HG03135 (cell line): Measurements from ENCODE around the gene CDON.
"Not testable (repeated sequence)": the region's sequence is repeated elsewhere in the genome, so short reads cannot be mapped to it uniquely, and the experiment has no call there.

ENCODE experiments used
- ATAC-seq: cut with Tn5 transposase; IDR thresholded peaks from one replicate; pipeline ENCODE4 v1.9.1; 2021; ENCODE audit warnings: mild to moderate bottlenecking, moderate library complexity; ENCODE audit not compliant: unreplicated experiment

Gene CDON

DNA sequence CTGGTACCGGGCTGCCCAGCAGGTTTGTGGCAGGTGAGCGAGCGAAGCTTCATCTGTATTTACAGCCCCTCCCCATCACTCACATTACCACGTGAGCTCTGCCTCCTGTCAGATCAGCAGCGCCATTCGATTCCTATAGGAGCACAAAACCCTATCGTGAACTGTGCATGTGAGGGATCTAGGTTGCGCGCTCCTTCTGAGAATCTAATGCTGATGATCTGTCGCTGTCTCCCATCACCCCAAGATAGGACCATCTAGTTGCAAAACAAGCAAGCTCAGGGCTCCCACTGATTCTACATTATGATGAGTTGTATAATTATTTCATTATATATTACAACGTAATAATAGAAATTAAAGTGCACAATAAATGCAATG lies 132.6 kb downstream of the CDON start:
- no peak for ATAC-seq

- no peak for ATAC-seq
Measured at GRCh38 chr11:125929445-125930075, 133.1 kb downstream of the CDON start.

GRCh38 chr11:125926682-125927081 lies 136.0 kb downstream of the CDON start:
- ATAC-seq: no peak

GRCh38 chr11:125925804-125926203 lies 136.9 kb downstream of the CDON start:
- no peak for ATAC-seq

GRCh38 chr11:125925247-125925740 lies 137.4 kb downstream of the CDON start:
- ATAC-seq: no peak

DNA sequence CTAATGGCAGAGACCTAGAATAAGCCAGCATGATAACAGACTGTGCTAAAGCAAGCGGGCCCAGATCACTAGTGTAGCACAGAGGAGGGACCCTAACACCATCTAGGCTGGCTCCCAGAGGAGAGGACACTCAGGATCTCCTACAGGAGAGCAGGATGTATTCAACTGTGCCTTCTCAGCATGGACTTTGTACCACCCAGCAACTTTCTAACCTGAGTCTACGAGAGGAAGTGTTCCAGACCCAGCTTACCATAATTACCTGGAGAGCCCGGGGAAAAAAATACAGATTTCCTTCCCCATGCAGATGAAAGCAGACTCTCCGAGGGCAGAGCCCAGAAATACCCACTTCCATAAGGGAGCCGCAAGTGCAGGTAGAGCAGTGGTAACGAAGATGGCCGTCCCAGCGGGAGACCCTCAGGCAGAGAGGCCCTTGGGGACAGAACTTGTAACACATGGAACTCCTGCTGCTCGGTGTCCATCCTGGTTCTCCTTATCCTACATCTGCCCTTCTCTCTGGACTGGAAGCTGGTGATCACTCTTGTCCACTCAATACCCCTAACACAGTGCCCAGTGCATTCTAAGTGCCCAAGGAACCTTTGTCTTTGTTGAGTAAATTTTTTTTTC lies 138.2 kb downstream of the CDON start:
- no peak for ATAC-seq

DNA sequence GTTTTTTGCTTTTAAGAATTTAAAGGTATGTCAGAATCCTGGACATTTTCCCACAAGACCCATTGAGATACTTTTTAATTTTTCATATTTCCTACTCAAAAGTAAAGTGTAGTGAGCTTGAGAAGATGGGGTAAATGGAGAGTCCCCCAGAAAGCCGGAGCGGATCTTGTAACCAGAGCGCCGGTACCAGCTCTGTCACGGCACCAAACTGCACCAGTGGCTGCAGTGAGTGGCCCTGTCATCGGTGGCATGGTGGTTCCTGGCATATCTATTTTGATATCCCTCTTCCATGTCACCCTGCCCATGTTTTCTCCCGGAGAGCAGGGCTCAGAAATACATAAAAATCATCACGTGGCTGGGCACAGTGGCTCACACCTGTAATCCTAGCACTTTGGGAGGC lies 139.0 kb downstream of the CDON start:
- ATAC-seq: no peak

DNA sequence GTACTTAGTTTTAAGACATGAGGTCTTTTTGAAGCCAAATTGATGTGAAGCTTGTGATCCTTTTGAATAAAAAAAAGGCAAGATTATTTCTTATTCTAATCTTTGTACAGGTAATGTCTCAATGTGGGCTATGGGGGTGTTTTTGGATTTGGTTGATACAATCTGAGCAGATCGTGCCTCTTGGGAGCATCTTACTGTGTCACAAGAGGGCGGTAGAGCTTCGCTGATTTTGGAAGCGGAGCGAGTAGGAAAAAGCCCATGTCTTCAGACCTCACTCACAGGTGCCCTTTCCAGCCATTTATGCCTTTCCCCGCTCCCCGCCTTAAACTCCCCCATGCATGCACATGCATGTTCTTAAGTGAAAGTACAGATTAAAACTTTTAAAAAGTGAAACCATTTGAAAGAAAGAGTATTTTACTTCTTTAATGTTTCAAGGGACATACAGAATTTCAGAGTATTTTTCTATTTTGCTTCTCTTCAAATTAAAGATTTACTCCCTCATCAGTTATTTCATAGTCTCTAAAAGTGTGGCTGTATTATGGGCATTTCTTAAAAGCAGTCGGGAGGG lies 139.6 kb downstream of the CDON start:
- no peak for ATAC-seq

DNA sequence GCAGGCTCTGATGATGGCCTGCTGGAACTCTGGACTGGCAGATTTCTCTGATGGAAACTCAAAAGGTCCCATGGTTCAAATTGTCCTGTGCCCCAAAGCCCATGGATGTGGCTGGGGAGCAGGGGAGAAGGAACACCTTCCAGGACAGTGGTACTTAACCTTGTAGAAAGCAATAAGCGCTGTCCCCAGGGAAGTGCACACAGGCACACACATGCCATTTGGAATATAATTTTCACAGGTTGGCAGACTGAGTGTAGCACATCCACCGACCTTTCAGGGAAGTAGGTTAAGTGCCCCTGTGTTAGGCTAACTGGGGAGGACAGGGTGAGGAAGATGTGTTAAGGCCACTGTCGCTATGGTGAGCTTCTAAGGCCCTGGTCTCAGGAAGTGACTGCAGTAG lies 140.5 kb downstream of the CDON start:
- ATAC-seq: no peak

DNA sequence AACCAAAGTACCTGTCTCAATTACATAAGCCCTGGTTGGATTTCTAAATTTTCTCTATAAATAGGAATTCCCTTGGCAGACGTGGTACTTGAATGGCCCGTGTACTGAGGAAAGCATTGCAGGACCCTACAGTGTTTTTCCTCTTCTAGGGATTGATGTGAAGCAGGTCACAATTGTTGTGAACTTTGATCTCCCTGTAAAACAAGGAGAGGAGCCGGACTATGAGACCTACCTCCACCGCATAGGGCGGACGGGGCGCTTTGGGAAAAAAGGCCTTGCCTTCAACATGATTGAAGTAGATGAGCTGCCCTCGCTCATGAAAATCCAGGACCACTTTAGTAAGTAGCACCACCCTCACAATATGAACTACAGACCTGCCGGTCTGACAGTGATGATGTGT lies 141.6 kb downstream of the CDON start:
- ATAC-seq: no peak

GRCh38 chr11:125918140-125918840 lies 144.4 kb downstream of the CDON start:
- ATAC-seq: no peak

GRCh38 chr11:125916683-125917347 lies 145.9 kb downstream of the CDON start:
- ATAC-seq: no peak

- ATAC-seq: not testable (repeated sequence)
Measured at GRCh38 chr11:125914601-125915000, 148.1 kb downstream of the CDON start.

GRCh38 chr11:125910226-125910849 lies 152.3 kb downstream of the CDON start:
- ATAC-seq: no peak
